ENCODE measurements around the gene NPTX1. TPM values are rescaled to one million over a fixed set of nuclear protein-coding genes. Genes with fewer than 3 reads are reported as not detected.

NPTX1 gene
- total and polyA plus RNA-seq, 2 of the 13 experiments (the other 11 are each of a cell fraction or from before 2014, with no cell fraction given), result 0.01 TPM; not detected in 1

DNA sequence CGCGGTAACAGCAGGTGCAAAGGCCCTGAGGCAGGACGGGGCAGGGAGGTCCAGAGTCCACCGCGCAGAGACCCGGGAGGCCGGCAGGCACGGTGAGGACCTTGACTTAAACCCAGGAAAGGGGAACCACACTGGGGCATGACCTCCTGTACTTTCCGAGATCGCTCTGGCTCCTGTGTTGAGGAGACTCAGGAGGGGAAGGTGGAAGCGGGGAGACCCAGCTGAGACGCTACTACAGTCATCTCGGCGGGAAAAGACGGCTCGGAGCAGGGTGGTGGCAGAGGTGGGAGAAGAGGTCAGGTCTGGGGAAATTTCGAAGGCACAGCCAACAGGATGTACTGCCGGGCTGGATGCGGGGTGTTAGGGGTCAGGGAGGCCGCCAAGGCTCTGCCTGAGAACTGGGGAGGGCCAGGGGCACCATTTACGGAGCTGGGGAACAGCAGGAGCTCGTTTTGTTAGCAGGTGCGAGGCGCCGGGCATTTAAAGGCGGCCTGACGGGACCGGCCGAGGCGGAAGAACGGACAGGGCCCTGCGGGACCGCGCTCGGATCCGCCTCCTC, 22.3 kb downstream of the NPTX1 start (continued):
- TF ChIP-seq, protein P1, sequence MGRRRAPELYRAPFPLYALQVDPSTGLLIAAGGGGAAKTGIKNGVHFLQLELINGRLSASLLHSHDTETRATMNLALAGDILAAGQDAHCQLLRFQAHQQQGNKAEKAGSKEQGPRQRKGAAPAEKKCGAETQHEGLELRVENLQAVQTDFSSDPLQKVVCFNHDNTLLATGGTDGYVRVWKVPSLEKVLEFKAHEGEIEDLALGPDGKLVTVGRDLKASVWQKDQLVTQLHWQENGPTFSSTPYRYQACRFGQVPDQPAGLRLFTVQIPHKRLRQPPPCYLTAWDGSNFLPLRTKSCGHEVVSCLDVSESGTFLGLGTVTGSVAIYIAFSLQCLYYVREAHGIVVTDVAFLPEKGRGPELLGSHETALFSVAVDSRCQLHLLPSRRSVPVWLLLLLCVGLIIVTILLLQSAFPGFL (CRISPR knock-in tag; IDR thresholded peaks at IDR 0.05), result peak; percentile 62; the same call in 1 of the 2 replicates
- TF ChIP-seq HMGA1 (CRISPR knock-in tag; conservative IDR thresholded peaks at IDR 0.05) (no peak), ZIK1 (CRISPR knock-in tag; IDR thresholded peaks at IDR 0.05; ENCODE audit: borderline replicate concordance, low read depth) (no peak), NR2C2 (CRISPR knock-in tag; IDR thresholded peaks at IDR 0.05; ENCODE audit: borderline replicate concordance) (no peak), PBX3 (CRISPR knock-in tag; IDR thresholded peaks at IDR 0.05; ENCODE audit: borderline replicate concordance) (0 out of 2 replicates have a peak, but pooled peaks have one; percentile 11), BCL3 (CRISPR knock-in tag; IDR thresholded peaks at IDR 0.05) (no peak), ZNF318 (CRISPR knock-in tag; IDR thresholded peaks at IDR 0.05) (no peak), HMG20B (CRISPR knock-in tag; conservative IDR thresholded peaks at IDR 0.05) (no peak), CBX5 (CRISPR knock-in tag; IDR thresholded peaks at IDR 0.05; ENCODE audit: borderline replicate concordance) (no peak), HNRNPLL (IDR thresholded peaks at IDR 0.05; ENCODE audit: low read depth, low read length, poor library complexity, severe bottlenecking) (no peak), JUNB (CRISPR knock-in tag; IDR thresholded peaks at IDR 0.05; ENCODE audit: borderline replicate concordance) (peak; percentile 27; the same call in 1 of the 2 replicates), SP140L (CRISPR knock-in tag; IDR thresholded peaks at IDR 0.05; ENCODE audit: borderline replicate concordance) (no peak)
- TF ChIP-seq, protein P2, sequence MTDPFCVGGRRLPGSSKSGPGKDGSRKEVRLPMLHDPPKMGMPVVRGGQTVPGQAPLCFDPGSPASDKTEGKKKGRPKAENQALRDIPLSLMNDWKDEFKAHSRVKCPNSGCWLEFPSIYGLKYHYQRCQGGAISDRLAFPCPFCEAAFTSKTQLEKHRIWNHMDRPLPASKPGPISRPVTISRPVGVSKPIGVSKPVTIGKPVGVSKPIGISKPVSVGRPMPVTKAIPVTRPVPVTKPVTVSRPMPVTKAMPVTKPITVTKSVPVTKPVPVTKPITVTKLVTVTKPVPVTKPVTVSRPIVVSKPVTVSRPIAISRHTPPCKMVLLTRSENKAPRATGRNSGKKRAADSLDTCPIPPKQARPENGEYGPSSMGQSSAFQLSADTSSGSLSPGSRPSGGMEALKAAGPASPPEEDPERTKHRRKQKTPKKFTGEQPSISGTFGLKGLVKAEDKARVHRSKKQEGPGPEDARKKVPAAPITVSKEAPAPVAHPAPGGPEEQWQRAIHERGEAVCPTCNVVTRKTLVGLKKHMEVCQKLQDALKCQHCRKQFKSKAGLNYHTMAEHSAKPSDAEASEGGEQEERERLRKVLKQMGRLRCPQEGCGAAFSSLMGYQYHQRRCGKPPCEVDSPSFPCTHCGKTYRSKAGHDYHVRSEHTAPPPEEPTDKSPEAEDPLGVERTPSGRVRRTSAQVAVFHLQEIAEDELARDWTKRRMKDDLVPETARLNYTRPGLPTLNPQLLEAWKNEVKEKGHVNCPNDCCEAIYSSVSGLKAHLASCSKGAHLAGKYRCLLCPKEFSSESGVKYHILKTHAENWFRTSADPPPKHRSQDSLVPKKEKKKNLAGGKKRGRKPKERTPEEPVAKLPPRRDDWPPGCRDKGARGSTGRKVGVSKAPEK (CRISPR knock-in tag; IDR thresholded peaks at IDR 0.05; ENCODE audit: borderline replicate concordance), result no peak
